Vagina (tissue), 2 donors: Measurements from ENCODE around the gene HOXB5.

Experiments used
- CTCF ChIP-seq, 3 experiments: fragments of 450-650 bp in 2 of 3; fragments of 200-600 bp in 1 of 3; sonication (generic) in 1 of 3; IDR thresholded peaks; one replicate each; pipeline ENCODE4 v1.5.1; 2017 to 2019; ENCODE audit warnings: antibody characterized with exemption in 3 of 3, mild to moderate bottlenecking in 2 of 3, moderate library complexity in 2 of 3
- POLR2A ChIP-seq, 2 donors: fragments of 450-650 bp; IDR thresholded peaks; one replicate each; pipeline ENCODE4 v1.6.1; 2017; ENCODE audit warnings: antibody characterized with exemption in 2 of 2, mild to moderate bottlenecking in 2 of 2, moderate library complexity in 2 of 2
- POLR2AphosphoS5 ChIP-seq, 2 donors: sonication (generic); formaldehyde crosslinking; IDR thresholded peaks; one replicate each; pipeline ENCODE4 v1.9.0; 2017; ENCODE audit warnings: antibody characterized with exemption in 2 of 2, mild to moderate bottlenecking in 2 of 2, low read depth in 1 of 2; ENCODE audit not compliant: insufficient read depth in 1 of 2

- TF ChIP-seq CTCF (IDR thresholded peaks at IDR 0.05): peak in 1 of 3 experiments; percentile 21
- TF ChIP-seq POLR2A (IDR thresholded peaks at IDR 0.05): no peak
- TF ChIP-seq POLR2AphosphoS5 (IDR thresholded peaks at IDR 0.05; ENCODE audit: insufficient read depth in 1 of 2, low read depth in 1 of 2): peak in 1 of 2 donors; percentile 65
Observed at GRCh38 chr17:48543107-48543853, 50.3 kb downstream of the HOXB5 start.
